ENCODE measurements around the gene RGP1.

The RGP1 gene

DNA sequence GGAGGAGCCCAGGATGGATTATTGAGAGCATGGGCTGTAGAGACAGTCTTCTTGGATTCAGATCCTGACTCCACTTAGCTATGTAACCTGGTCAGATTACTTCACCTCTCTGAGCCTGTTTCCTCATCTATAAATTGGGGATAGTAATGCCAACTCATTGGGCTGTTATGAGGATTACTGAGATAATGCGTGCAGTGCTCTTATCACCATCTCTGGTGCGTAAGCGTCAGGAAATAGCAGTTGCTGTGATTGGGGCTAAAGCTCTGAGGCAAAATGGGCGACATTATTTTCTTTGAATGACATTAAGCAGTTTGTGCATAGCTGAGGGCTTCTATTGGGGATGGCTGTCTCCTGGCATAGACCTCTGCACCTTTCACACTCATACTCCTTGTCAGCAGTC lies 6.0 kb downstream of the RGP1 start:
- Histone ChIP-seq H3K9me3 (ENCODE audit: insufficient read depth, low read length) (no peaks in the 10 kb centered on the region), H3K9ac (ENCODE audit: low read length) (no peak overlapping the region), H3K4me1 (ENCODE audit: low read length) (peaks cover 39% of the 10 kb centered on the region), H3K79me2 (ENCODE audit: low read length) (peaks cover 26% of the 10 kb centered on the region), H3K4me3 (ENCODE audit: low read length) (no peak overlapping the region), H3K36me3 (replicated peaks; ENCODE audit: low read depth, low read length) (peaks cover 12% of the 10 kb centered on the region), H4K20me1 (ENCODE audit: insufficient read depth, low read length) (no peaks in the 10 kb centered on the region), H3K4me2 (ENCODE audit: low read length) (no peak overlapping the region), H2AFZ (ENCODE audit: low read depth, low read length) (no peak overlapping the region), H3K27me3 (ENCODE audit: low read depth, low read length) (no peaks in the 10 kb centered on the region), H3K27ac (ENCODE audit: low read length) (no peak overlapping the region)
- TF ChIP-seq EZH2phosphoT487 (IDR thresholded peaks at IDR 0.05; ENCODE audit: low read depth), result no peak

GRCh38 chr9:35756275-35757225 lies 7.5 kb downstream of the RGP1 start:
- Histone ChIP-seq H3K9ac (ENCODE audit: low read length) (peak overlapping the region; percentile 94), H3K9me3 (ENCODE audit: insufficient read depth, low read length) (no peaks in the 10 kb centered on the region), H3K27me3 (ENCODE audit: low read depth, low read length) (no peaks in the 10 kb centered on the region), H3K4me1 (ENCODE audit: low read length) (peaks cover 34% of the 10 kb centered on the region), H3K36me3 (replicated peaks; ENCODE audit: low read depth, low read length) (peaks cover 14% of the 10 kb centered on the region), H3K4me3 (ENCODE audit: low read length) (peak overlapping the region; percentile 86), H4K20me1 (ENCODE audit: insufficient read depth, low read length) (no peaks in the 10 kb centered on the region), H3K4me2 (ENCODE audit: low read length) (peak overlapping the region; percentile 84), H2AFZ (ENCODE audit: low read depth, low read length) (no peak overlapping the region), H3K27ac (ENCODE audit: low read length) (peak overlapping the region; percentile 94), H3K79me2 (ENCODE audit: low read length) (peaks cover 32% of the 10 kb centered on the region)
- no peak for TF ChIP-seq EZH2phosphoT487 (IDR thresholded peaks at IDR 0.05; ENCODE audit: low read depth)
- TF ChIP-seq, protein P1, sequence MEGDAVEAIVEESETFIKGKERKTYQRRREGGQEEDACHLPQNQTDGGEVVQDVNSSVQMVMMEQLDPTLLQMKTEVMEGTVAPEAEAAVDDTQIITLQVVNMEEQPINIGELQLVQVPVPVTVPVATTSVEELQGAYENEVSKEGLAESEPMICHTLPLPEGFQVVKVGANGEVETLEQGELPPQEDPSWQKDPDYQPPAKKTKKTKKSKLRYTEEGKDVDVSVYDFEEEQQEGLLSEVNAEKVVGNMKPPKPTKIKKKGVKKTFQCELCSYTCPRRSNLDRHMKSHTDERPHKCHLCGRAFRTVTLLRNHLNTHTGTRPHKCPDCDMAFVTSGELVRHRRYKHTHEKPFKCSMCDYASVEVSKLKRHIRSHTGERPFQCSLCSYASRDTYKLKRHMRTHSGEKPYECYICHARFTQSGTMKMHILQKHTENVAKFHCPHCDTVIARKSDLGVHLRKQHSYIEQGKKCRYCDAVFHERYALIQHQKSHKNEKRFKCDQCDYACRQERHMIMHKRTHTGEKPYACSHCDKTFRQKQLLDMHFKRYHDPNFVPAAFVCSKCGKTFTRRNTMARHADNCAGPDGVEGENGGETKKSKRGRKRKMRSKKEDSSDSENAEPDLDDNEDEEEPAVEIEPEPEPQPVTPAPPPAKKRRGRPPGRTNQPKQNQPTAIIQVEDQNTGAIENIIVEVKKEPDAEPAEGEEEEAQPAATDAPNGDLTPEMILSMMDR (IDR thresholded peaks at IDR 0.05; ENCODE audit: low read depth, low read length), result peak; percentile 70

GRCh38 chr9:35757226-35757891 lies 8.3 kb downstream of the RGP1 start:
- Histone ChIP-seq H2AFZ (ENCODE audit: low read depth, low read length) (peak overlapping the region; percentile 47; the same call in 1 of the 2 replicates), H3K36me3 (replicated peaks; ENCODE audit: low read depth, low read length) (peaks cover 13% of the 10 kb centered on the region), H3K4me3 (ENCODE audit: low read length) (peak overlapping the region; percentile 86), H3K27me3 (ENCODE audit: low read depth, low read length) (no peaks in the 10 kb centered on the region), H4K20me1 (ENCODE audit: insufficient read depth, low read length) (no peaks in the 10 kb centered on the region), H3K9ac (ENCODE audit: low read length) (peak overlapping the region; percentile 94), H3K4me1 (ENCODE audit: low read length) (peaks cover 34% of the 10 kb centered on the region), H3K79me2 (ENCODE audit: low read length) (peaks cover 32% of the 10 kb centered on the region), H3K4me2 (ENCODE audit: low read length) (peak overlapping the region; percentile 84), H3K9me3 (ENCODE audit: insufficient read depth, low read length) (no peaks in the 10 kb centered on the region), H3K27ac (ENCODE audit: low read length) (peak overlapping the region; percentile 94)
- TF ChIP-seq EZH2phosphoT487 (IDR thresholded peaks at IDR 0.05; ENCODE audit: low read depth), result no peak
- TF ChIP-seq, protein P1 (IDR thresholded peaks at IDR 0.05; ENCODE audit: low read depth, low read length), result no peak

DNA sequence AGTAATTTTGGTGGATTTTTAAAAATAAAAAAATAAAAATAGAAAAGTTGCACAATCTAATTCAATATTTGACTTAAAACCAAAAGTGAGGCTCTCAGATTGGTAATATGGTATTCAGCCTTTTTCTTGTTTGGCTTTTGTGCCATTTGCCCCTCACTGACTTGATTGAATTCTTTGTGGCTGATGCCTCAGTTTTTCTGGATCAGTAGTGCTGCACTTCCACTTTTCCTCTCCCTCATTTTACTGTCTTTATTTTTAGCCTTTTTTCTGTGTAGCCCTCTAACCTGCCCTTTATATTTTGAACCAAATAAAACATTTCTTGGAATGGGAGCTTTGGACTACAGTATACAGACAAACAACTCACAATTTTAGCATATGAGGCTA lies 8.8 kb downstream of the RGP1 start:
- peak overlapping the region; percentile 94 for H3K9ac ChIP-seq (ENCODE audit: low read length)
- H3K4me1 ChIP-seq (ENCODE audit: low read length), result peaks cover 34% of the 10 kb centered on the region
- H3K9me3 ChIP-seq (ENCODE audit: insufficient read depth, low read length), result no peaks in the 10 kb centered on the region
- TF ChIP-seq, protein P1 (IDR thresholded peaks at IDR 0.05; ENCODE audit: low read depth, low read length), result no peak
- no peak for TF ChIP-seq EZH2phosphoT487 (IDR thresholded peaks at IDR 0.05; ENCODE audit: low read depth)
- peak overlapping the region; percentile 84 for H3K4me2 ChIP-seq (ENCODE audit: low read length)
- H3K27ac ChIP-seq (ENCODE audit: low read length), result peak overlapping the region; percentile 94
- peak overlapping the region; percentile 86 for H3K4me3 ChIP-seq (ENCODE audit: low read length)
- no peaks in the 10 kb centered on the region for H4K20me1 ChIP-seq (ENCODE audit: insufficient read depth, low read length)
- no peak overlapping the region for H2AFZ ChIP-seq (ENCODE audit: low read depth, low read length)
- peaks cover 32% of the 10 kb centered on the region for H3K79me2 ChIP-seq (ENCODE audit: low read length)
- no peaks in the 10 kb centered on the region for H3K27me3 ChIP-seq (ENCODE audit: low read depth, low read length)
- H3K36me3 ChIP-seq (replicated peaks; ENCODE audit: low read depth, low read length), result peaks cover 13% of the 10 kb centered on the region

Measured in OCI-LY3 (cell line).